Left ventricle myocardium inferior (tissue), 1 donor: ENCODE results near the gene GOPC. TPM values are rescaled to one million over a fixed set of nuclear protein-coding genes. Genes with fewer than 3 reads are reported as not detected.

ENCODE experiments used
- DNase-seq: peaks from one replicate; pipeline ENCODE4 v3.0.0-alpha.2; 2020
- H3K27ac ChIP-seq: fragments of 200-600 bp; replicated peaks from 2 replicates; pipeline ENCODE4 v1.8.0; 2021
- H3K27me3 ChIP-seq: fragments of 200-600 bp; 2 replicates; pipeline ENCODE4 v1.8.0; 2021; ENCODE audit warnings: low read depth
- H3K36me3 ChIP-seq: fragments of 200-600 bp; 2 replicates; pipeline ENCODE4 v1.8.0; 2021
- H3K4me1 ChIP-seq: fragments of 200-600 bp; 2 replicates; pipeline ENCODE4 v1.8.0; 2021
- H3K4me3 ChIP-seq: fragments of 200-600 bp; 2 replicates; pipeline ENCODE4 v1.8.0; 2021; ENCODE audit warnings: mild to moderate bottlenecking, moderate library complexity
- H3K9me3 ChIP-seq: fragments of 200-600 bp; replicated peaks from 2 replicates; pipeline ENCODE4 v1.8.0; 2021
- intact Hi-C: fragments of 100-400 bp; cut with micrococcal nuclease; formaldehyde crosslinking; loops from one replicate; pipeline ENCODE4 v1.11.0; 2022
- total RNA-seq: library from RNA; stranded (reverse); fragmentation: NEBNext Ultra II Directional; extraction: Animal tissue kit (Norgen Biotek cat#: 25700); gene quantifications from one replicate; pipeline ENCODE4 v1.2.1, GENCODE V29; 2021
- TF ChIP-seq, protein P1 (sequence below): fragments of 200-600 bp; IDR thresholded peaks from 2 replicates; pipeline ENCODE4 v1.8.0; 2021; ENCODE audit warnings: antibody characterized with exemption, mild to moderate bottlenecking, borderline replicate concordance
- donor health status: DM: no; HTN: yes; CAD: no; lungs with severe emphysema.

Gene GOPC
- total RNA-seq, 1 donor from 2014 or later = 22.7 TPM

GRCh38 chr6:117540670-117541069 is 61.6 kb downstream of the GOPC start:
- Histone ChIP-seq H3K9me3 (no peaks in the 10 kb centered on the region), H3K27ac (no peak overlapping the region), H3K27me3 (no peaks in the 10 kb centered on the region), H3K4me3 (no peak overlapping the region), H3K4me1 (no peaks in the 10 kb centered on the region), H3K36me3 (peaks cover 43% of the 10 kb centered on the region)
- no peak for DNase-seq
- intact Hi-C loops = no loop called here
- TF ChIP-seq, protein P1, sequence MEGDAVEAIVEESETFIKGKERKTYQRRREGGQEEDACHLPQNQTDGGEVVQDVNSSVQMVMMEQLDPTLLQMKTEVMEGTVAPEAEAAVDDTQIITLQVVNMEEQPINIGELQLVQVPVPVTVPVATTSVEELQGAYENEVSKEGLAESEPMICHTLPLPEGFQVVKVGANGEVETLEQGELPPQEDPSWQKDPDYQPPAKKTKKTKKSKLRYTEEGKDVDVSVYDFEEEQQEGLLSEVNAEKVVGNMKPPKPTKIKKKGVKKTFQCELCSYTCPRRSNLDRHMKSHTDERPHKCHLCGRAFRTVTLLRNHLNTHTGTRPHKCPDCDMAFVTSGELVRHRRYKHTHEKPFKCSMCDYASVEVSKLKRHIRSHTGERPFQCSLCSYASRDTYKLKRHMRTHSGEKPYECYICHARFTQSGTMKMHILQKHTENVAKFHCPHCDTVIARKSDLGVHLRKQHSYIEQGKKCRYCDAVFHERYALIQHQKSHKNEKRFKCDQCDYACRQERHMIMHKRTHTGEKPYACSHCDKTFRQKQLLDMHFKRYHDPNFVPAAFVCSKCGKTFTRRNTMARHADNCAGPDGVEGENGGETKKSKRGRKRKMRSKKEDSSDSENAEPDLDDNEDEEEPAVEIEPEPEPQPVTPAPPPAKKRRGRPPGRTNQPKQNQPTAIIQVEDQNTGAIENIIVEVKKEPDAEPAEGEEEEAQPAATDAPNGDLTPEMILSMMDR = no peak

DNA sequence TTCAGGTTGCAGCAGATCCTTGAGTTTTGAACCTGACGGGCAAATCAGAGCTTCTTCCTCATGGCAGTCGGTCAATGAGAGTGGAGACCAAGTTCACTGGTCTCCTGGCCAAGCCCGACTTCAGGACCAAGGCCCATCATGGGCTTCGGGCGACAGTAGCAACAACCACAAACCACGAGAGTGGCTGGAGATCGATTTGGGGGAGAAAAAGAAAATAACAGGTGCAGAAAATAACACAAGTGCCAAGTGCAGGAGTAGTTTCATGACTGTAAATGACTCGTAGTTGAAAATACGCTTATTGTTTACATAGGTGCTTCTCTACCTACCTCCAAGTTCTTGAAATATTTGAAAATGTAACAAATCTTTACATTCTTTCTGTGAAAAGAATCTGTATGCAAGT is 63.7 kb downstream of the GOPC start:
- intact Hi-C loops = no loop called here
- Histone ChIP-seq H3K27me3 (no peaks in the 10 kb centered on the region), H3K4me3 (no peak overlapping the region), H3K36me3 (peaks cover 35% of the 10 kb centered on the region), H3K9me3 (no peaks in the 10 kb centered on the region), H3K27ac (no peak overlapping the region), H3K4me1 (peaks cover 5% of the 10 kb centered on the region)
- TF ChIP-seq, protein P1 = no peak
- DNase-seq = no peak

GRCh38 chr6:117536317-117536716 is 66.0 kb downstream of the GOPC start:
- Histone ChIP-seq H3K27me3 (no peaks in the 10 kb centered on the region), H3K4me3 (no peak overlapping the region), H3K27ac (peak overlapping the region; percentile 57), H3K9me3 (no peaks in the 10 kb centered on the region), H3K36me3 (peaks cover 37% of the 10 kb centered on the region), H3K4me1 (peaks cover 5% of the 10 kb centered on the region)
- TF ChIP-seq, protein P1 = no peak
- intact Hi-C loops = no loop called here
- DNase-seq = no peak

- no peak for DNase-seq
- peak overlapping the region; percentile 57 for H3K27ac ChIP-seq
Observed at GRCh38 chr6:117534974-117535373, 67.3 kb downstream of the GOPC start.

GRCh38 chr6:117533775-117534174 is 68.5 kb downstream of the GOPC start:
- H3K4me3 ChIP-seq = no peak overlapping the region
- peaks cover 14% of the 10 kb centered on the region for H3K4me1 ChIP-seq
- intact Hi-C loops = no loop called here
- TF ChIP-seq, protein P1 = no peak
- H3K27me3 ChIP-seq = no peaks in the 10 kb centered on the region
- H3K36me3 ChIP-seq = peaks cover 14% of the 10 kb centered on the region
- no peaks in the 10 kb centered on the region for H3K9me3 ChIP-seq
- H3K27ac ChIP-seq = peak overlapping the region; percentile 57
- no peak for DNase-seq

More at GRCh38 chr6:117534974-117535373, 67.3 kb downstream of the GOPC start:
- intact Hi-C loops = no loop called here
- TF ChIP-seq, protein P1 = no peak
- no peaks in the 10 kb centered on the region for H3K9me3 ChIP-seq
- no peak overlapping the region for H3K4me3 ChIP-seq
- H3K36me3 ChIP-seq = peaks cover 25% of the 10 kb centered on the region
- H3K27me3 ChIP-seq = no peaks in the 10 kb centered on the region
- peaks cover 11% of the 10 kb centered on the region for H3K4me1 ChIP-seq
